GM12865 (cell line): ENCODE measurements around the gene GRIN3B.

Experiments
- DNase-seq: peaks from one replicate; pipeline ENCODE4 v3.0.0; 2010; ENCODE audit warnings: low read depth
- H3K4me3 ChIP-seq: 2 replicates; pipeline ENCODE4 v1.5.1; 2011; ENCODE audit warnings: mild to moderate bottlenecking, low read depth, low read length, control low read depth
- CTCF ChIP-seq: IDR thresholded peaks from 2 replicates; pipeline ENCODE4 v1.5.1; 2011; ENCODE audit warnings: low read length, control low read depth, low read depth, inconsistent platforms; ENCODE audit not compliant: insufficient read depth; ENCODE audit errors: missing control alignments

Gene GRIN3B

GRCh38 chr19:1009041-1009980, 9.1 kb downstream of the GRIN3B start:
- DNase-seq: no peak

GRCh38 chr19:1009981-1010538, 9.8 kb downstream of the GRIN3B start:
- no peak for TF ChIP-seq CTCF
- DNase-seq: no peak
- no peak overlapping the region for H3K4me3 ChIP-seq

More at GRCh38 chr19:1009041-1009980, 9.1 kb downstream of the GRIN3B start:
- no peak for TF ChIP-seq CTCF
- H3K4me3 ChIP-seq: no peak overlapping the region

- no peak for TF ChIP-seq CTCF
- no peak for DNase-seq
- no peak overlapping the region for H3K4me3 ChIP-seq
These were observed 10.6 kb downstream of the GRIN3B start for GRCh38 chr19:1010586-1011510.

GRCh38 chr19:1011831-1012333, 11.7 kb downstream of the GRIN3B start:
- DNase-seq: no peak
- TF ChIP-seq CTCF: no peak
- H3K4me3 ChIP-seq: no peak overlapping the region

GRCh38 chr19:1012334-1012733, 12.1 kb downstream of the GRIN3B start:
- DNase-seq: no peak
- H3K4me3 ChIP-seq: no peak overlapping the region
- TF ChIP-seq CTCF: no peak

- TF ChIP-seq CTCF: no peak
- no peak overlapping the region for H3K4me3 ChIP-seq
- no peak for DNase-seq
These were observed 13.0 kb downstream of the GRIN3B start for GRCh38 chr19:1013218-1013617.
